Activated T-cell treated with anti-CD3 and anti-CD28 coated beads, Interleukin-2, amount 50 U/mL, for 4 hours (primary cell): ENCODE results near the gene GABBR1. TPM values are rescaled to one million over a fixed set of nuclear protein-coding genes. Genes with fewer than 3 reads are reported as not detected.

Experiments
- total RNA-seq, 3 donors: library from RNA; stranded (reverse); gene quantifications; one replicate each; pipeline ENCODE4 v1.2.1, GENCODE V29; 2021

GABBR1 gene
- total RNA-seq, 3 donors from 2014 or later: 4.2 to 5.6 (median 4.7) TPM

Other genes starting within 250 kb of the GABBR1 start
- gene OR12D2, start 237.6 kb downstream of the GABBR1 start, total RNA-seq: not detected
- gene OR12D1, start 218.3 kb downstream of the GABBR1 start, total RNA-seq: not detected
- gene OR10C1, start 193.9 kb downstream of the GABBR1 start, total RNA-seq: not detected
- not detected for gene OR11A1, start 176.1 kb downstream of the GABBR1 start, total RNA-seq
- not detected for gene OR2H1, start 176.0 kb downstream of the GABBR1 start, total RNA-seq
- gene MAS1L, start 145.2 kb downstream of the GABBR1 start, total RNA-seq: not detected
- gene UBD, start 73.5 kb downstream of the GABBR1 start, total RNA-seq: 1 to 10 TPM; 1.6 to 3.5 (median 3.3) TPM
- gene OR2H2, start 48.1 kb downstream of the GABBR1 start, total RNA-seq: not detected
- not detected for gene MOG, start 23.9 kb upstream of the GABBR1 start, total RNA-seq
- gene ZFP57, start 48.0 kb upstream of the GABBR1 start, total RNA-seq: not detected
- gene HLA-F, start 90.3 kb upstream of the GABBR1 start, total RNA-seq: 100 to 1,000 TPM; 185 to 341 (median 228) TPM
- gene HLA-G, start 194.6 kb upstream of the GABBR1 start, total RNA-seq: 1 to 10 TPM in 1 of 3 donors, not detected in 2; 1.1 TPM